HEK293T (cell line): ENCODE measurements around the gene PTPRD.

Experiments used
- CTCF ChIA-PET: fragments of 350-600 bp; formaldehyde crosslinking; extraction: SDS; loops from one replicate; lab custom pipeline; 2021; ENCODE audit warnings: antibody characterized with exemption, inconsistent platforms; lab: Yijun Ruan, JAX
- POLR2A ChIA-PET: fragments of 350-600 bp; formaldehyde crosslinking; extraction: SDS; loops from one replicate; lab custom pipeline; 2020; ENCODE audit warnings: antibody characterized with exemption, inconsistent platforms; lab: Yijun Ruan, JAX
- DNase-seq: peaks from one replicate; pipeline ENCODE4 v3.0.0; 2012; ENCODE audit warnings: mixed read lengths; ENCODE audit errors: extremely low spot score
- ARNT ChIP-seq: fragments of 450-650 bp; IDR thresholded peaks from 2 replicates; pipeline ENCODE4 v1.6.1; 2017; ENCODE audit warnings: mild to moderate bottlenecking
- BHLHE40 ChIP-seq: fragments of 450-650 bp; IDR thresholded peaks from 2 replicates; pipeline ENCODE4 v1.6.1; 2016; ENCODE audit warnings: mild to moderate bottlenecking, moderate library complexity, borderline replicate concordance
- CTBP1 ChIP-seq: fragments of 450-650 bp; IDR thresholded peaks from 2 replicates; pipeline ENCODE4 v1.6.1; 2016; ENCODE audit warnings: borderline replicate concordance
- ELF4 ChIP-seq: fragments of 450-650 bp; IDR thresholded peaks from 2 replicates; pipeline ENCODE4 v1.6.1; 2017; ENCODE audit warnings: antibody characterized with exemption
- FOXA1 ChIP-seq: fragments of 450-650 bp; IDR thresholded peaks from 2 replicates; pipeline ENCODE4 v1.6.1; 2016; ENCODE audit warnings: mild to moderate bottlenecking
- FOXK2 ChIP-seq: fragments of 450-650 bp; IDR thresholded peaks from 2 replicates; pipeline ENCODE4 v1.6.1; 2016; ENCODE audit warnings: mild to moderate bottlenecking
- FOXM1 ChIP-seq: fragments of 450-650 bp; IDR thresholded peaks from 2 replicates; pipeline ENCODE4 v1.6.1; 2017; ENCODE audit warnings: mild to moderate bottlenecking, borderline replicate concordance
- HDGF ChIP-seq: fragments of 450-650 bp; IDR thresholded peaks from 2 replicates; pipeline ENCODE4 v1.6.1; 2017; ENCODE audit warnings: antibody characterized with exemption, borderline replicate concordance
- L3MBTL2 ChIP-seq: fragments of 450-650 bp; conservative IDR thresholded peaks from 2 replicates; pipeline ENCODE4 v1.6.1; 2016; ENCODE audit warnings: mild to moderate bottlenecking
- LEF1 ChIP-seq: fragments of 450-650 bp; IDR thresholded peaks from 2 replicates; pipeline ENCODE4 v1.6.1; 2017; ENCODE audit warnings: mild to moderate bottlenecking, borderline replicate concordance
- NFRKB ChIP-seq: fragments of 450-650 bp; IDR thresholded peaks from 2 replicates; pipeline ENCODE4 v1.6.1; 2016; ENCODE audit warnings: mild to moderate bottlenecking, moderate library complexity
- SP1 ChIP-seq: fragments of 450-650 bp; IDR thresholded peaks from 2 replicates; pipeline ENCODE4 v1.6.1; 2017
- SUZ12 ChIP-seq: fragments of 450-650 bp; IDR thresholded peaks from 2 replicates; pipeline ENCODE4 v1.6.1; 2016; ENCODE audit warnings: mild to moderate bottlenecking
- TARDBP ChIP-seq: fragments of 450-650 bp; IDR thresholded peaks from 2 replicates; pipeline ENCODE4 v1.6.1; 2016
- ZNF384 ChIP-seq: fragments of 450-650 bp; IDR thresholded peaks from 2 replicates; pipeline ENCODE4 v1.6.1; 2016
- TF ChIP-seq, protein P1 (sequence below): fragments of 450-650 bp; IDR thresholded peaks from 2 replicates; pipeline ENCODE4 v1.6.1; 2016

The PTPRD gene

DNA sequence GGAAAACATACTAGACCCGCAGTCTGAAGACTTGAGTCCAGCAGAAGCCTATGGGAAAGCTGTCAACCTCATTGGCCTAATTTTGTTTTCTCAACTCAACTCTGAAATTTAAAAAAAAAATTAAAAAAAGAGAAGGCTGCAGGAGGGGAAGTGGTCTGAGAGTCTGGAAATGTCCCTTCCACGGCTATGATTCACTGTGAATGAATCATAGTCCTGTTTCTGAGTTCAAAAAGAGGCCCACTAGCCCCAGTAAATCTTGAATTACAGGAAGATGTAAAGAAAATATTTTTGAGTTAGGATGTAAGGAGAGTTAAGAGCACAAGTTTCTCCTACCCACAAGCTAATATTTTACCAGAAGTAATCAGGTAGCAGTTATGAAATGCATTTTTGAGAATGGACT, 2247.8 kb downstream of the PTPRD start:
- no peak for TF ChIP-seq SUZ12
- TF ChIP-seq, protein P1, sequence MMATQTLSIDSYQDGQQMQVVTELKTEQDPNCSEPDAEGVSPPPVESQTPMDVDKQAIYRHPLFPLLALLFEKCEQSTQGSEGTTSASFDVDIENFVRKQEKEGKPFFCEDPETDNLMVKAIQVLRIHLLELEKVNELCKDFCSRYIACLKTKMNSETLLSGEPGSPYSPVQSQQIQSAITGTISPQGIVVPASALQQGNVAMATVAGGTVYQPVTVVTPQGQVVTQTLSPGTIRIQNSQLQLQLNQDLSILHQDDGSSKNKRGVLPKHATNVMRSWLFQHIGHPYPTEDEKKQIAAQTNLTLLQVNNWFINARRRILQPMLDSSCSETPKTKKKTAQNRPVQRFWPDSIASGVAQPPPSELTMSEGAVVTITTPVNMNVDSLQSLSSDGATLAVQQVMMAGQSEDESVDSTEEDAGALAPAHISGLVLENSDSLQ, result no peak
- TF ChIP-seq TARDBP, result no peak
- TF ChIP-seq ZNF384, result no peak
- TF ChIP-seq FOXM1, result no peak
- no peak for TF ChIP-seq LEF1
- TF ChIP-seq L3MBTL2, result no peak
- TF ChIP-seq ARNT, result no peak
- TF ChIP-seq ELF4, result no peak
- no peak for TF ChIP-seq SP1
- no peak for TF ChIP-seq NFRKB
- TF ChIP-seq CTBP1, result no peak
- no peak for TF ChIP-seq HDGF
- no peak for TF ChIP-seq BHLHE40
- no peak for TF ChIP-seq FOXA1
- TF ChIP-seq FOXK2, result no peak
- ChIA-PET CTCF (no interaction called here), POLR2A (no interaction called here)
- DNase-seq, result no peak

- TF ChIP-seq NFRKB (no peak), BHLHE40 (no peak), FOXM1 (no peak), HDGF (no peak), FOXK2 (no peak), L3MBTL2 (no peak), FOXA1 (no peak), SP1 (no peak), TARDBP (no peak), CTBP1 (no peak), ELF4 (no peak), LEF1 (no peak), SUZ12 (no peak), ARNT (no peak), ZNF384 (no peak)
- TF ChIP-seq, protein P1, result no peak
- ChIA-PET POLR2A (no interaction called here), CTCF (no interaction called here)
- DNase-seq, result no peak
Measured at GRCh38 chr9:8364026-8364752, 2248.6 kb downstream of the PTPRD start.

DNA sequence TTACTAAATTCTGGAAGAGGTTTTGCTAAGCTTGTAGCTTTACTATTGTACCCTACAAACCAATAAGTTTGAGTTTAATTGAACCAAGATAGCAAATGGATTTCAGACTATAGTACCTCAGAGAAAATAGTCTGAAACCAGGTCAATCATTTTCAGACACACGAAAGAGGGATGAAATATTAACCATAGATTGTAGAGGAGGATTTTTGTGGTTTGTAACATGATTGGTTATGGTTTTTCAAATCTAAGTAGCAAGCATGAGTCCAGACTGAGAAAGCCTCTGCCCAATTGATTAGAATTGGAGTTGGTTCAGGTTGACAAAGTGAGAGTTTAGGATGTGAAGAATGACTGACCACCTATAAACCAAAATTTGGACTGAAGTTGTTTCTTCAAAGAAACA, 2250.6 kb downstream of the PTPRD start:
- CTCF ChIA-PET, result no interaction called here

GRCh38 chr9:8361364-8361763, 2251.4 kb downstream of the PTPRD start:
- CTCF ChIA-PET, result no interaction called here
- POLR2A ChIA-PET, result no interaction called here
- TF ChIP-seq ELF4 (no peak), FOXM1 (no peak), BHLHE40 (no peak), FOXK2 (no peak), CTBP1 (no peak), SUZ12 (no peak), LEF1 (no peak), TARDBP (no peak)
- TF ChIP-seq, protein P1, result no peak
- no peak for DNase-seq

More for the DNA sequence above, 2250.6 kb downstream of the PTPRD start:
- no peak for DNase-seq
- POLR2A ChIA-PET, result no interaction called here
- TF ChIP-seq TARDBP (no peak), FOXM1 (no peak), FOXA1 (no peak), BHLHE40 (no peak), SP1 (no peak), ELF4 (no peak), ZNF384 (no peak), SUZ12 (no peak), NFRKB (no peak), LEF1 (no peak), L3MBTL2 (no peak), CTBP1 (no peak), FOXK2 (no peak), ARNT (no peak), HDGF (no peak)
- TF ChIP-seq, protein P1, result no peak

DNA sequence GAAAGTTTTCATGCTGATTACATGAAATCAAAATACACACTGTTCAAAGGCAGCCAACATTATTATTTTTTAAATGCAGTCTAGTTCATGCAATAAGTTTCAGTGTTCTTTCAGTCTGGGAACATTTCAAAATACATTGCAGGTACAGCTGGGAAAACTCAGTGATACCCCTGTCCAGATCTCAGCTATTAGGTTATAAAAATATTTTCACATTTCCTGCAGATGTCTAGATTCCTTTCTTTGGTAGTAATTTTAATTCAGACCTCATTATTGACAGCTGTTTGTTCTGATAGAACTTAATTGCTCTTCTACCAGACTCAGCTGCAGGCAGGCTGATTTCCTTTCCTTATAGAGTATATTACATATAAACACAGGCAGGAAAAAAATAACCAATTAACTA, 2256.4 kb downstream of the PTPRD start:
- no peak for DNase-seq
- no peak for TF ChIP-seq HDGF
- no peak for TF ChIP-seq SUZ12
- TF ChIP-seq ELF4, result no peak
- TF ChIP-seq ARNT, result no peak
- TF ChIP-seq BHLHE40, result no peak
- TF ChIP-seq, protein P1, result no peak
- TF ChIP-seq NFRKB, result no peak
- no peak for TF ChIP-seq ZNF384
- POLR2A ChIA-PET, result no interaction called here
- CTCF ChIA-PET, result interaction anchor here (0.6 kb wide), 1 partner anchor 58 kb away, joined by 4 read pairs; no protein-coding TSS in a partner anchor
